GM19351 (cell line): Measurements from ENCODE around the gene TMEM182.

Source experiments
- ATAC-seq: cut with Tn5 transposase; IDR thresholded peaks from one replicate; pipeline ENCODE4 v1.9.1; 2021; ENCODE audit warnings: mild to moderate bottlenecking, moderate library complexity; ENCODE audit not compliant: unreplicated experiment

The TMEM182 gene

DNA sequence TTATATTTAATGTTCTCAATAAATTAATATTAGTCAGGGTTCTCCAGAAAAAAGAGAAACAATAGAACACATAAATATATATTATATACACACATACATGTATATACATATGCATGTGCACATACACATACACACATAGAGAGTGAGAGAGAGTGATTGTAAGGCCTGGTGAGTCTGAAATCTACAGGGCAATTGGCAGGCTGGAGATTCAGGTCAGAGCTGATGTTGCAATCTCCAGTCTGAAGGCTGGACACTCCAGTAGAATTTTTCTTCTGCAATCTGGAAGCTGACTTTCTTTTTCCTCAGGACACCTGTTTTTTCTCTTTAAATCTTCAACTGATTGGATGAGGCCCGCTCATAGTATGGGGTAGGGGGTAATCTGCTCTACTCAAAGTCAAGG is 3.2 kb downstream of the TMEM182 start:
- no peak for ATAC-seq

DNA sequence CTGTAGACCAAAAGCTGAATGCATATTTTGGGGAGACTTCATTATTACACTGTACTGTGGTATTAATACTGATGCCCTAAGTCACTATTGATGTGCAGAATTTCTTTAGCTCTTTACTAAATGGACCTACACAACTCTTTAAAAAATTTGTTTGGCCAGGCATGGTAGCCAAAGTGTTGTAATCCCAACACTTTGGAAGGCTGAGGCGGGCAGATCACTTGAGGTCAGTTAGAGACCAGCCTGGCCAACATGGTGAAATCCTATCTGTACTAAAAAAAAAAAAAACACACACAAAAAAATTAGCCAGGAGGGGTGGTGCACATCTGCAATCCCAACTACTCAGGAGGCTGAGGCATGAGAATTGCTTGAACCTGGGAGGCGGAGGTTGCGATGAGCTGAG is 6.4 kb downstream of the TMEM182 start:
- ATAC-seq = no peak

DNA sequence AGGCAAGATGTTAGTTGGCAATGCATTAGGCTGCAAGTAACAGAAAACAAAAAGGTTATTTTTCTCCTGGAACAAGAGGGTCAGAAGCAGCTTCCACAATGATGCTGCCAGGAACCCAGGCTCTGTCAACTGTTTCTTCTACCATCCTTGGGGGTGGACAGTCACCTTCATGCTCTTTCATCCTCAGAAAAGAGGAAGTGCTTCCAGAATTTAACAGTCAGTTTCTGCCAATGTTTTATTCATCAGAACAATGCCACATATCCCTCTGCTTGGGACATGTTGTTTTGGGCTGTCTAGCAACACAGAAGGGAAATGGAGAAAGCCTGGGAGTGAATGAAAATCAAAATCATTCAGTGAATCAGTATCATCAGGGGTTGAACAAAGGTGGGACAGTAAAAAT is 7.1 kb downstream of the TMEM182 start:
- no peak for ATAC-seq

DNA sequence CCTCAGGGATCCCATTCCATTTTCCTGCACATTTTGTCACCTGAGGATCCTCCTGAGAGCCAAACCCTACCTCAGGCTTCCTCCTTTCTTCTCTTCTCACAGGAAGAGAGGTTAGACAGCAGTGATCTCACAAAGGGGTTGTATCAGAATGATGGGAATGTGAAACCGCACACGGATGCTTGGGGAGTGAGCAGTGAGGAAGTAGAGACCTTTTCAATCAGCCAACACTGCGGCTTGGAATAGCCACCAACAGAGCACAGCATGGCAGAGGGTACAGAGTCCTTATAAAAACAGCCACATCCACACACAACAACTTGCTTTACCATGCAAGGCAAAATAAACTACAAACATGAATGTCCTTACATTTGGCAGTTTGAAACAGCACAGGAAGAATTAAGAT is 8.7 kb downstream of the TMEM182 start:
- no peak for ATAC-seq

DNA sequence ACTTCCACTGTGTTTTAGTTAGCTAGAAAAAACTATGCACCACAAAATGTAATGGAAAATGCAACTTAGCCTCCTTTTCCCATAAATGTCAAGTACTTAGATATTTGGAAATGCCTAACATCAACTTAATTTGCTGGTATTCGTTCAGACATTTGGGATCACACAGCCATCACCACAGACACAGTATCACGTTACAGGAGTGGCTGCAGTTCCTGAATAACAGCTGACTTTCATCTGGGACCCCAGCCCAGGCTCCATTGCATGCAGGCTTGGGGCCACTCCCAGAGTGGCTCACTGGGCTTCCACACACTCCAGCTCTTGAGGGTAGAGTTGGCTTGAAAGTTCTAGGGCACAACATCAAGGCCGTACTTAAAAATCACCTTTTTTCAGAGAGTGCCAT is 9.3 kb downstream of the TMEM182 start:
- ATAC-seq = no peak

DNA sequence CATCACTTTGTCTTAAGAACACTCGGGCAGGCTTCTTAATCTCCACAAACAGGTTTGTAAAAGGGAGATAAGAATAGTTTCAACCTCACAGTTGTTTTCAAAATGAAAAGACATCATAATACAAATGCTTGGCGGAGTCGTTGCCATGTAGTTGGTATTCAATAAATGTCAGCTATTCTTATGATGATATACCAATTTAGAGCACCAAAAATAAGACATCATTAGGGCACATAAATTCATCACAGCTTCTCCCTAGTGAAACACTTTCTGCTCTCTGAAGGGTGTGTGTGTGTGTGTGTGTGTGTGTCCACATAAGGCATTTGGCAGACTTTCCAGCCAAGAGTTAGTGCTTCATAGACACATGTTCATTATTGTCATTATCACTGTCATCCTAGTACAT is 10.8 kb downstream of the TMEM182 start:
- ATAC-seq = no peak

DNA sequence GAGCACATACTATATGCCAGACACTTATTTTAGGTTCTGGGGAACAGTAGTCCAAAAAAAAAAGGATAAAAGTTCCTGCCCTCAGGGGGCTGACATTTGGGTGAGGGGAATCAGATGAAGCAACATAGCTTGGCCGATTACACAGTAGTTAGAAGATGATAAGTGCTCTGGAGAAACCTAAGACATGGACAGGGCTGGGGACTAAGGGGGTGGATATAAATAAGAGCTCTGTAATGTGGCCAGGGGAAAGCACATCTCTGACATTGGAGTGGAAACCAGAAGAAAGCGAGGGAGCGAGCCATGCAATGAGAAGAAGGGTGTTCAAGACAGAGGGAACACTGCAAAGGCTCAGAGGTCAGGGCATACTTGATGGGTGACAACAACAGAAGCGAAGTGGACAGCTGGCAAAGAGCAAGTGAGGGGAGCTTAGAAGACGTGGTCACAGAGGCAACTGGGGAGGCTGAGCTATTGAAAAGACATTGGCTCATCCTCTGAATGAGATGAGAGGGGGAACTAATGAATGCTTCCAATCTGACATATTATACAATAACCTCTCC is 11.4 kb downstream of the TMEM182 start:
- no peak for ATAC-seq

DNA sequence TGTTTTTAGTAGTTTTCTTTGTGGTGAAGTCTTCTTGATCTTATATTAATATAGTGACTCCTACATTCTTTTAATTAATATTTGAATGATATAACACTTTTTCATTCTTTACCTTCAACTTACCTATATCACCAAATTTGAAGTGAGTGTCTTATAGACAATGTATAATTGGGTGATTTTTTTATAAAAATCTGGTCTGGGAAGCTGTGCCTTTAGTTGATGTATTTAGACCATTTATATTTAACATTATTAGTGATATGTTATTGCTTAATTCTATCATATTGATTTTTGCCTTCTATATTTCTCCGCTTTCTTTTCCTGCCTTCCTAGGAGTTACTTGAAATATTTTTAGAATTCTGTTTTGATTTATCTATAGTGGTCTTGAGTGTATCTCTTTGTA is 16.4 kb downstream of the TMEM182 start:
- ATAC-seq = no peak

DNA sequence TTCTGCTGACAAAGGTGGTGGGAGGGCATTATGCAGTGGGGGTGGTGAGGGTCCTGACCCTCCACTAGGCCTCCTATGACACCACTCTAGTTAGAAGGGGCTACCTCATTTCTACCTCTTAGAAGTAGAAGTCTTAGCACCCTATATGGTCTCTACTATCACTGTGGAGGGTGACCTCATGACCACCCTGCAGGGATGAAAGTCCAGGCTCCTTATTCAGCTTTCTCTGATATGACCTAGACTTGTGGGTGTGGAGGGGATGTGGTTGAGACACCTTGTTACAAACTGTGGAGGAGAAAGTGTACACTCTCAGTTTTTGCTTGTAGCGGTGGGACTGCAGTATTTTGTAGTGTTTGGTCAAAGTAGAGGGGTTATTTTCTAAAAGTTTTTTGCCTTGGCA is 18.6 kb downstream of the TMEM182 start:
- no peak for ATAC-seq

DNA sequence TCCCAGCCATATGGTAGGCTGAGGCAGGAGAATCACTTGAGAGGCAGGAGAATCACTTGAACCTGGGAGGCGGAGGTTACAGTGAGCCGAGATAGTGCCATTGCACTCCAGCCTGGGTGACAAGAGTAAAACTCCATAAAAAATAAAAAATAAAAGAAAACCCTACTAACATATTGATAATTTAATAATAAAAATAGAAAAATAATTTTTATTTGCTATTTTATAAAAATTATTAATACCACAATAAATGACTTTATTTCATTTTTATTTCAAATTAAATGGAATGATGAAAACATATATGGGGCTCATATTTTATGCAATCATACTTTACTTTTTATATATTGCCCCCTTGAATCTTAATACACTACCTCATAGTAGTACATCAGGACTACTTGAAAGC is 20.4 kb downstream of the TMEM182 start:
- no peak for ATAC-seq

DNA sequence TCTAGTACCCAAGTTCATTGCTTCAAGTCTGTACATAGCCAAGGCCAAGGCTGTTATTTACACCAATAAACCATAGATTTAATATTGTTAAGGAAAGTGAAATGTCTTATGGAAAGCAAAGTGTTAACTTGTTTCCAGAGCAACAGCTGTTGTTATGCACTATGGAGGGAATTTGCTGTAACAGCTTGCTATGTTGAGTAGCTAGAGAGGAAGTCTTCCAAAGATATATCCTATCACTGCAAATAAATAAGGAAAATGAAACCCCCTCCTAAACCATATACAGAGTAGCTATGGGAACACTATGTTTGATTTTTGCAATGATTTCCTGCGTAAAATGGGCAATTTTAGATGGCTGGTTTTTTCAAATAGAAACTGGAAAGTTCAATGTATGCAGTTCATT is 21.1 kb downstream of the TMEM182 start:
- no peak for ATAC-seq

DNA sequence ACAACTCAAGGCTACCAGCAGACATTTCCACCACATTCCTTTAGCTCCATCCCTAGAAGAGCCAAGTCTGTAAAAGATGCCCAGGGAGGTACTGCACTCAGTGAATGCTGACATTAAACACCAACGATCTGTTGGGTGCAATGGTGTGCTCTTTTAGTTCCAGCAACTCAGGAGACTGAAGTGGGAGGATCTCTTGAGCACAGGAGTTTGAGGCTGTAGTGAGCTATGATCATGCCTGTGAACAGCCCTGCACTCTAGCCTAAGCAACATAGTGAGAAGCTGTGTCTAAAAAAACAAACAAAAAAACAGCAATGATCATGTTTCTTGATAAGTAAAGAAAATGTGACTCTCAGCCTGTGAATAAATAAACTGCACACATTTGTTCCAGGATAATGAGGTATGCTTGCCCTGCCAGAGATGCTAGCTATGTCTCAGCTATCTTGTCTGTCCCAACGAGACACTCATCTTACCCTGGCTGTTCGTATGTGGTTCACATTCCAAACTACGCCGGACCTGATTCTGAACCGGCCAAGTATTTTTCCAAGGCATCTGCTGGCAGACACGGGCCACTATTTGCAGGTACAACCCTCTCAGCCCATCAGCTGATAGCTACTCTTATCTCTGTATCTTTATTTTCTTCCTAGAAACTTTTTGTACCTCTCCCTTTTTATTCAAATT is 21.8 kb downstream of the TMEM182 start:
- ATAC-seq = no peak

DNA sequence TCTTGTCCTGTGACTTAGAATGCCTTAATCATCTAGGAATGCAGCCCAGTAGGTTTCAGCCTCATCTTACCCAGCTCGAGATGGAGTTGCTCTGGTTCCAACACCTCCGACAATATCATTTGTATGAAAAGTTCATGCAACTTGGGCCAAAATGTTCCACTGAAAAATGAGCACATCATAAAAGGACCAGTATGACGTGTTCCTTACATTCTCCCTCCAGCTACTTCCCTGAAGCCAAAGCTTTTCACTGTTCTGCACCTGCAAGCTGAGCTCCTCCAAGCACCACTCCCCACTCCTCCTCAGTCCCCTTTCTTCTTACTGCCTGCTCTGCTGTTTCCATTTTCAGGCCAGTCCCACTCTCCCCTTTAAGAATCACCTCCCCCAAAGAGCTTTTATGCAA is 23.1 kb downstream of the TMEM182 start:
- ATAC-seq = no peak

DNA sequence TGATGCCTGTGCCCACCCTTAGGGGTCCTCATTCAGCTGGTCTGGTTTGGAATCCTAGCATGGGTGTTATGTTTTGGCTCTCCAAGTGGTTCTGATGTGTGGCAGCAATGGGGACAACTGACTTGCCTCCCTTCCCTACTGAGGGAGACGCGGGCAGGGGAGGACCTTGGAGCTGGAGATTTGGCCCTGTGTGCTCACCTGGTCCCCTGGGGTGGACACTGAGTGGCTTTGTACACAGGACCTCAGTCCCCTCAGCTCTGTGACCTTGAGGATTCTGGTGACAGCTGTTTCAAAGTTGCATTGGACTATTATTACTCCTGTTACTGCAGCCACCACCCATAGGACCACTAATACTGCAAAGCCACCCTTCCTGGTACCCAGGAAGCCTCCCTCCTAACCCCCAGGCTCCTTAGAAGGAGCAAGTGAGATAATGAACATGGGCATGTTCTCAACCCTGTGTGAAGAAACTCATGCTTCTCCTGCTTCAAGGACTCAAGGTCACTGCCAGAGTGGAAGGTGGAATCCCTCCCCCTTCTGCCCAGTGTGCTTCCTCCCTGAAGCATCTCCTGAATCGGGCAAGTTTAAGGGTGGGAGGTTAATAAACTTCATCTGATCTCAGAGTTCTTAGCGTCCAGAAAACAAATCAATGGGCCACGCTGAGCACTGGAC is 26.5 kb downstream of the TMEM182 start:
- ATAC-seq = no peak

DNA sequence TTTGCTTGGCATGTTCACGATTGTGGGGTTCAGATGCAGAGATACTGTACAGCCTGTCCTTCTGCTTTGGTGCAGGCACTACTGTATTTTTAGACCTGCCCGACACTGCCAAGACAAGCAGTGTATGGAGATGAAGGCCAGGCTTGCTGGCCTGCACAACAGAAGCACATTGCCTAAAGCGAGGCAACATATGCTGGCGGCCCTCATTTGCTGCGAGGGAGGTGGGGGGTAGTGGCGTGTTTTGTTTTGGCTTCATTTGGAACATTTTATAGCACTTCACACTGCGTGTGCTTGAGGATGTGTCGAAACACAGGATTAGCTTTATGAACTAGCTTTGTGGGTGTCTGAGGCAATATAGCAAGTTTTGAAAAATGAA is 27.0 kb downstream of the TMEM182 start:
- no peak for ATAC-seq

DNA sequence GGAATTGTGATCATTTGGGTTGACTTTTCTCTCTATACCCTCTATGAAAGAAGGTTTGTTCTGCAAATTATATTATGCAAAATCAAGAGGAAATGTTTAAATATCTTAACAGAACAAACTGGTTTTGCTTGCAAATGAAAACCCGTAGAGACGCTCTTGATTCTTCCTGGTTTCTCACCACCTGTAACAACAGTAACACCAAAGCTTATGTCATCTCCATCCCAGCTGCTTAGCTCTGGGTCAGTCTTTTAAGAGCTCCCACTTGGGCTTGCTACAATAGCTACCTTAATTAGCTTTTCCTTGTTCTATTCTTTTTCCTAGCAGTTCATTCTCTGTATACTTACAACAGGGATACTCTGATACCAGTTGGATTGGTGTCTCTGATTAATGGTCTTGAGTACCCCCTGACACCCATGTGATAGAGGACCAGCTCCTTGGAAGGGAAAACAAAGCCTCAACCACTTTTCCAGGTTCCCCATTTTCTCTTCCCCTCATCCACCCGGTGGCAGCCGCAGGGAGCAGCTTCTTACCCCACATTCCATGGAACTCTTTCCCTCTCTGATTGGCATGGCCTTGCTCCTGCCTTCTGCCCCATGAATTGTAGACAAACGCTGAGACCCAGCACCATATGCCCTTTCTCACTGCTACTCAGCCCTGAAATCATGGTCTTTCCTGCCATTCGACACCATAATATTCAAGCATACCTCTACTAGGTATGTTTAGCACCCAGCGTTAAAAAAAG is 27.7 kb downstream of the TMEM182 start:
- ATAC-seq = no peak

DNA sequence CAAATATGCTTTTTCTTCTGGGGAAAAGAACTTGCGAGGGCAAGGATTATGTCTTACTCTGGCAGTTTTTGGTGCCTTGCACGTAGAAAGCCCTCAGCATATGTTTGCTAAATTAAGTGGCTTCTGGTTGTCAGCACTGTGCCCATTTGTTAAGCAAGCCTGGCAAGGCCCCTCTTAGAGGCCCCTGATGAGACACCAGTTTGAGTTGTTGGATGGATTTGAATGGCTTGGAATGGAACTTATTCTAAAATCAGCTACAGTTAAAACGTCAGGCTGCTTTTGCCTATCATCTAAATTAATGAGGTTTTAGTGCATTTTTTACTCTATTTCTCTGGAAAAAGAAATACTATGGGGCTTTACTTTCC is 28.2 kb downstream of the TMEM182 start:
- no peak for ATAC-seq

DNA sequence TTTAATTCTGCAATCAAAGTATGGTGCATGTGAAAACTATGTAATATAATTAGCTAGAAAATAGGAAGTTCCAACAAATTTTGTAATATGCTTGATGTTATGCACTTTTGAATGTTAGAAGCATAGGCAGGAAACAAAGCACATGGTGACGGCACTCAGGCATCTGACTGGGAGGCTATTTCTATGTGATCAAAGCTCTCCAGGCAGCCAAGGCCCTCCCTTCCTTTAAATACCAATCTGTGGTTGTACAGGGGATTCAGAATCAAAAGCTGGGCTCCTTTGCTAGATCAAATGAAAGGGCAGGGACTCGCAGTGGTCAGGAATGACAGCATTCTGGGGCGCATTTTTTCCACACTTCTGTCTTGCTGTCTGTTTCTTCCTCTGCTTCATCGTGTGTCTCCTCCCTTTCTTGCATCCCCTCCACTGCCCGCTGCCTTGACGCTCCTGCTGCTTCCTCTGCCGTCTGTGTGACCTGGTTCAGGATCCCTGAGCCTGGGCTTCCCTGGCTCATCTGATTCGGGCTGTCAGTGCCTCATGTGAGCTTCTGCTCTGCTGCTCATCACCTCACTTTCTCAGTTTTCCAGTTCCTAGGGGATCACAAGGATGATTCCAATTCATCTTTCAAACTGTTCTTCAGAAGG is 30.9 kb downstream of the TMEM182 start:
- no peak for ATAC-seq

DNA sequence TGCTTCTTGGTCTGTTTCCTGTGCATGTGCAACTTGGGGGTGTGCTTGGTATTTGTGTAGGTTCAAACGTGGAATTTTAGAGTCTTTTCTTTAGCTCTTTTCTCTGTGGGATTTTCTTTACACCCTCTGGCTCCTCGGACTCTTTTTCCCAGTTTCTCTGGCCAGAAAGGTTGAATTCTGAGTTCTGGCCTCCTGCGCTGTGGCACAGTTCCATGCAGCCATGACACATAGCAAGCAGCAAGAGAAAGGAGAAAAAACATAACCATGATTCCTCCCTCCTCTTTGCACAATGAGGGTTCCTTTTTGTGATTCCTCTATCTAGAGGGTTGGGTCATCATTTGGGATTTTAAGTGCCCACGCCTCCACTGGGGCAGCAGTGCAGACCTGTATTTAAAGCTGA is 33.8 kb downstream of the TMEM182 start:
- no peak for ATAC-seq

DNA sequence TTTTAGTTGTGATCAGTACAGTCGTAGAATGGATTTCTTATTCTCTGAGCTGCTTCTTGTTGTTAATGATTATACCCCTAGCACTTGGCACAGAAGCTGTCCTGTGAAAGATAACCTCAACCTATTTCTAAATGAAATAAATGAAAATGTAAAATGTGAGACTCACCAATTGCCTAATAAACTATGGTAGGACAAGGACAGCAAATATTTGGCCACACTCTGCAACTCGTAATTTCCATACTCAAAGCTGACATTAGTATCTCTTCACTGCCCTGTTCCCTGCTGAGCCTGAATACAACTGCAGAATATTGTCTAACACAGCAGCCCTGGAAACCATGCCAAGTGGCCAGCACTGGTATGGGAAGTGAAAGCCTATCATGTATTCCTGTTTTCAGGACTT is 34.5 kb downstream of the TMEM182 start:
- no peak for ATAC-seq

DNA sequence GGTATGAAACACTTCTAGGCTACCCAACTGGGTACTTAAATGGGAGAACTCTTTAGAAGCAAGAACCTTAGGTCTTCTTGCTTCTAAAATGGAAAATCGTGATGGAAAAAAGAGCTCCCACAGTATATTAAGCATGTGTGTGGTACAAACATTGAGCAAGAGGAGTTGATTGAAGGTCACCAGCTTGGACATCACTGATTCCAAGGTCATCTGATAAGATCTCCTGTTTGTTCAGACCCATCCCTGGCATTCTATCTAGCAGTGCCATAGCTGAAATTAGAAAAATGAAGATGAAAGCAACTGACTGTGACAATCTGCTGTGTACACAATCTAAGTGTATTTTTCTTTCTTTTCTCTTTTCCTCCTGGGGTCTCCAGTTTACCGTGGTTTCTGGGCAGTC is 35.7 kb downstream of the TMEM182 start:
- ATAC-seq = no peak

DNA sequence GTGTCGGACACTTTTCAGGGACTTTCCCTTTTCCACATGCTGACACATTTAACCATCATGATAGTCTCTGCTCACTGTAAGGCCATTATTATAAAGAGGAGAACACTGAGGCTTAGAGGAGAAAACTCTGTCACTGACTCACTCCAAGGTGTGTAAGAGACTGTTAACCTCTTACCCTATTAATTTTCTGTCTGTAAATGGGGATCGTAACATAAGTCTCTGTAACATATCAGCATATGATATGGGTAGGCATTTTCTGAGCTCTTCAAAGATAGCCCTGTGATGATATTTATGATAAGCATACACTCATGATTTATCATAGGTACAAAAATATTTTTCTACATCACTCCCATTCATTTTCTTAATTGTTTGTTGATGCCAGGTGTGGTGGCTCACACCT is 36.4 kb downstream of the TMEM182 start:
- ATAC-seq = no peak
